Caco-2 (cell line): Measurements from ENCODE around the gene FCAMR. TPM values are rescaled to one million over a fixed set of nuclear protein-coding genes. Genes with fewer than 3 reads are reported as not detected.

Experiments used
- BruUV-seq: library from RNA; stranded (reverse); fragments of 400-500 nt; replicated peaks from 2 replicates; lab custom pipeline; 2021; lab: Mats Ljungman, UMichigan
- CTCF ChIA-PET: fragments of 300-600 bp; sonication (Branson Sonifier 250); formaldehyde crosslinking; loops from one replicate; lab custom pipeline; 2022; ENCODE audit warnings: antibody characterized with exemption; lab: Charles Lee
- POLR2A ChIA-PET: fragments of 300-600 bp; sonication (Branson Sonifier 250); formaldehyde crosslinking; loops from one replicate; lab custom pipeline; 2022; ENCODE audit warnings: antibody characterized with exemption; lab: Charles Lee
- DNase-seq, 2 experiments: peaks; one replicate each; pipeline versions ENCODE4 v3.0.0 to v3.0.0-alpha.2; 2020 to 2022
- H3K27me3 ChIP-seq: replicated peaks from 2 replicates; pipeline ENCODE4 v1.6.0; 2011; ENCODE audit warnings: low read length; ENCODE audit not compliant: control insufficient read depth, insufficient read depth
- H3K36me3 ChIP-seq: 2 replicates; pipeline ENCODE4 v1.5.1; 2011; ENCODE audit warnings: low read length; ENCODE audit not compliant: control insufficient read depth, insufficient read depth
- H3K4me1 ChIP-seq: fragments of 250-450 bp; sonication (Bioruptor Pico); 2 replicates; pipeline ENCODE4 v1.5.1; 2020; ENCODE audit warnings: mild to moderate bottlenecking
- H3K4me3 ChIP-seq: 2 replicates; pipeline ENCODE4 v1.5.1; 2011; ENCODE audit warnings: low read depth, mild to moderate bottlenecking, control low read depth, low read length
- H3K9me3 ChIP-seq: fragments of 250-450 bp; sonication (Bioruptor Pico); 2 replicates; pipeline ENCODE4 v1.5.1; 2020; ENCODE audit warnings: mild to moderate bottlenecking, moderate library complexity
- H3K27ac Mint-ChIP-seq: one replicate; pipeline ENCODE4 v1.8.0; 2022; ENCODE audit warnings: mixed read lengths; ENCODE audit not compliant: unreplicated experiment
- H3K27me3 Mint-ChIP-seq: one replicate; pipeline ENCODE4 v1.8.0; 2022; ENCODE audit warnings: mixed read lengths; ENCODE audit not compliant: insufficient read depth, unreplicated experiment
- H3K36me3 Mint-ChIP-seq: one replicate; pipeline ENCODE4 v1.8.0; 2022; ENCODE audit warnings: mild to moderate bottlenecking, mixed read lengths; ENCODE audit not compliant: insufficient read depth, unreplicated experiment
- H3K4me1 Mint-ChIP-seq: one replicate; pipeline ENCODE4 v1.8.0; 2022; ENCODE audit warnings: low read depth, mixed read lengths; ENCODE audit not compliant: unreplicated experiment
- H3K4me3 Mint-ChIP-seq: one replicate; pipeline ENCODE4 v1.8.0; 2022; ENCODE audit warnings: mild to moderate bottlenecking, moderate library complexity, mixed read lengths; ENCODE audit not compliant: unreplicated experiment
- H3K9me3 Mint-ChIP-seq: one replicate; pipeline ENCODE4 v1.8.0; 2022; ENCODE audit warnings: mixed read lengths; ENCODE audit not compliant: unreplicated experiment
- CTCF ChIP-seq, 2 experiments: fragments of 200-600 bp in 1 of 2; IDR thresholded peaks; 1 replicate in 1 of 2; 2 replicates in 1 of 2; pipeline versions ENCODE4 v1.5.1 to v1.8.0; 2011 to 2022; ENCODE audit warnings: antibody characterized with exemption in 1 of 2, control low read depth in 1 of 2, inconsistent platforms in 1 of 2, low read depth in 1 of 2, low read length in 1 of 2, mild to moderate bottlenecking in 1 of 2, moderate library complexity in 1 of 2; ENCODE audit not compliant: insufficient read depth in 1 of 2, severe bottlenecking in 1 of 2, unreplicated experiment in 1 of 2
- intact Hi-C: fragments of 100-400 bp; cut with micrococcal nuclease; formaldehyde crosslinking; loops from one replicate; pipeline ENCODE4 v1.10.0; 2022; ENCODE audit not compliant: unreplicated experiment
- total RNA-seq: library from RNA; stranded (reverse); gene quantifications from 2 replicates; pipeline ENCODE4 v1.2.3, GENCODE V29; 2022

FCAMR gene
- total RNA-seq, 1 experiment from 2014 or later, result 0.18 TPM

- ChIA-PET POLR2A (no interaction called here), CTCF (interaction anchor here (0.8 to 1.2 kb wide), 4 partner anchors 19 to 161 kb away, joined by 3 to 5 read pairs (median 4); partner anchors contain the start of genes IL19 and IL20)
- DNase-seq, result no peak
- no peaks in the 10 kb centered on the region for H3K36me3 Mint-ChIP-seq
- TF ChIP-seq CTCF (IDR thresholded peaks at IDR 0.05; ENCODE audit: insufficient read depth in 1 of 2, low read depth in 1 of 2, low read length in 1 of 2, severe bottlenecking in 1 of 2, unreplicated experiment in 1 of 2), result no peak
- H3K4me1 Mint-ChIP-seq, result no peaks in the 10 kb centered on the region
- Histone ChIP-seq H3K9me3 (no peaks in the 10 kb centered on the region), H3K27me3 (no peaks in the 10 kb centered on the region), H3K4me1 (peaks cover 11% of the 10 kb centered on the region), H3K4me3 (no peak overlapping the region), H3K36me3 (no peaks in the 10 kb centered on the region)
- BruUV-seq, result no TSS peak
- intact Hi-C loops, result no loop called here
- H3K27ac Mint-ChIP-seq, result no peak overlapping the region
- H3K27me3 Mint-ChIP-seq, result no peaks in the 10 kb centered on the region
- H3K9me3 Mint-ChIP-seq, result no peaks in the 10 kb centered on the region
- no peak overlapping the region for H3K4me3 Mint-ChIP-seq
These were observed 38.6 kb downstream of the FCAMR start for GRCh38 chr1:206931709-206932108.

GRCh38 chr1:206930210-206930798 is 40.0 kb downstream of the FCAMR start:
- Histone ChIP-seq H3K4me1 (peaks cover 11% of the 10 kb centered on the region), H3K9me3 (no peaks in the 10 kb centered on the region), H3K4me3 (no peak overlapping the region), H3K36me3 (no peaks in the 10 kb centered on the region), H3K27me3 (no peaks in the 10 kb centered on the region)
- intact Hi-C loops, result no loop called here
- no peak for TF ChIP-seq CTCF (IDR thresholded peaks at IDR 0.05; ENCODE audit: insufficient read depth in 1 of 2, low read depth in 1 of 2, low read length in 1 of 2, severe bottlenecking in 1 of 2, unreplicated experiment in 1 of 2)
- Mint-ChIP-seq H3K4me1 (no peaks in the 10 kb centered on the region), H3K36me3 (no peaks in the 10 kb centered on the region), H3K27ac (no peak overlapping the region), H3K9me3 (no peaks in the 10 kb centered on the region), H3K27me3 (no peaks in the 10 kb centered on the region), H3K4me3 (no peak overlapping the region)
- CTCF ChIA-PET, result no interaction called here
- no peak for DNase-seq
- BruUV-seq, result no TSS peak
- POLR2A ChIA-PET, result no interaction called here

GRCh38 chr1:206929524-206929923 is 40.7 kb downstream of the FCAMR start:
- Histone ChIP-seq H3K27me3 (no peaks in the 10 kb centered on the region), H3K4me3 (no peak overlapping the region), H3K36me3 (no peaks in the 10 kb centered on the region), H3K9me3 (no peaks in the 10 kb centered on the region), H3K4me1 (peaks cover 11% of the 10 kb centered on the region)
- H3K9me3 Mint-ChIP-seq, result no peaks in the 10 kb centered on the region
- BruUV-seq, result no TSS peak
- CTCF ChIA-PET, result no interaction called here
- no peaks in the 10 kb centered on the region for H3K27me3 Mint-ChIP-seq
- H3K27ac Mint-ChIP-seq, result no peak overlapping the region
- intact Hi-C loops, result no loop called here
- no peak overlapping the region for H3K4me3 Mint-ChIP-seq
- H3K36me3 Mint-ChIP-seq, result no peaks in the 10 kb centered on the region
- DNase-seq, result no peak
- POLR2A ChIA-PET, result no interaction called here
- H3K4me1 Mint-ChIP-seq, result no peaks in the 10 kb centered on the region
- no peak for TF ChIP-seq CTCF (IDR thresholded peaks at IDR 0.05; ENCODE audit: insufficient read depth in 1 of 2, low read depth in 1 of 2, low read length in 1 of 2, severe bottlenecking in 1 of 2, unreplicated experiment in 1 of 2)
